ENCODE data around the gene ARHGAP10. TPM values are rescaled to one million over a fixed set of nuclear protein-coding genes. Genes with fewer than 3 reads are reported as not detected.

The ARHGAP10 gene
- total RNA-seq, 1 donor from 2014 or later: 26.9 TPM

GRCh38 chr4:147691820-147692219 is 40.1 kb upstream of the ARHGAP10 start:
- ATAC-seq (no peak), DNase-seq (no peak)
- intact Hi-C loops (cut with DNase I): no loop called here
- Histone ChIP-seq H3K27ac (no peak overlapping the region), H3K4me3 (no peak overlapping the region), H3K9me3 (no peaks in the 10 kb centered on the region), H3K4me1 (no peaks in the 10 kb centered on the region), H3K36me3 (no peaks in the 10 kb centered on the region), H3K27me3 (no peaks in the 10 kb centered on the region)
- TF ChIP-seq CTCF (IDR thresholded peaks at IDR 0.05): no peak

DNA sequence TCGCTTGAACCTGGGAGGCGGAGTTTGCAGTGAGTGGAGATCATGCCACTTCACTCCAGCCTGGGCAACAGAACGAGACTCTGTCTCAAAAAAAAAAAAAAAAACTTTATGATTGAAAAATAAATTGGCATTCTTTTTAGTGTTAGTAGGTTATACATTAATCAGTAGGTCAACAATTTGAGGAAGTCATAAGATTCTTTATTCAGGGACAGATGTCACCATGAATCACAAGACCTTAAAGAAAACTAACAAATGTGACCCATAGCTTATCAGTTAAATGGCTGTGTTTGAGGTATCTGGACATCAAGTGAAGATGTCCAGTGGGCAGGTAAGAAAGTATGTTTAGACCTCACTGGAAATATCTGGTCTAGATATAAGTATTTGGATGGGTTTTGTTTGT is 38.7 kb upstream of the ARHGAP10 start:
- Histone ChIP-seq H3K27me3 (no peaks in the 10 kb centered on the region), H3K27ac (no peak overlapping the region), H3K4me3 (no peak overlapping the region), H3K9me3 (no peaks in the 10 kb centered on the region), H3K36me3 (no peaks in the 10 kb centered on the region), H3K4me1 (no peaks in the 10 kb centered on the region)
- intact Hi-C loops (cut with DNase I): no loop called here
- TF ChIP-seq CTCF (IDR thresholded peaks at IDR 0.05): no peak
- DNase-seq (no peak), ATAC-seq (no peak)

DNA sequence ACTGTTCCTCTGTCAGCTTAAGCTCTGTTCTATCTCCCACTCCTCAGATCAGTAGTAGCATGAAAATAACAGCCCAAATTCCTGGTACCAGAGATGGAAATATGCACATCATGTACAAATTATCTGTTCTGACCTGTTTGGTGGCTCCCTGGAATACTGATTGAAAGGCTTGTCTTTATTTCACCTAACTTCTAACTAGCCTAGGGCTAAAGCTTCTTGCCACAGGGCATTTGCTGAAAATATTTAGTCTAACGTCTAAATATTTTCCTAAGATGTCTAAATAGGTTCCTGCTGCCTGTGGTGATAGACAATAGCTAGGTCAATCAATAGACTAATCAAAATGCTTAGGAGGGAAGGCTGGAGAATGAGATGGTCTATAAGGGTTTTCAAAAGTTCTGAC is 35.0 kb upstream of the ARHGAP10 start:
- H3K9me3 ChIP-seq: peaks cover 3% of the 10 kb centered on the region
- intact Hi-C loops (cut with DNase I): no loop called here
- no peaks in the 10 kb centered on the region for H3K4me1 ChIP-seq
- no peak for TF ChIP-seq CTCF (IDR thresholded peaks at IDR 0.05)
- no peak overlapping the region for H3K4me3 ChIP-seq
- no peaks in the 10 kb centered on the region for H3K36me3 ChIP-seq
- H3K27me3 ChIP-seq: no peaks in the 10 kb centered on the region
- DNase-seq (no peak), ATAC-seq (no peak)
- no peak overlapping the region for H3K27ac ChIP-seq

- Histone ChIP-seq H3K27me3 (no peaks in the 10 kb centered on the region), H3K36me3 (no peaks in the 10 kb centered on the region), H3K9me3 (peaks cover 3% of the 10 kb centered on the region), H3K4me1 (no peaks in the 10 kb centered on the region), H3K4me3 (no peak overlapping the region), H3K27ac (no peak overlapping the region)
- intact Hi-C loops (cut with DNase I): loop anchor here (5.0 kb wide), 1 partner anchor 162 kb away; no protein-coding TSS in a partner anchor
- TF ChIP-seq CTCF (IDR thresholded peaks at IDR 0.05): no peak
- DNase-seq: no peak
- ATAC-seq: no peak
These were observed 27.0 kb upstream of the ARHGAP10 start for GRCh38 chr4:147704846-147705245.

DNA sequence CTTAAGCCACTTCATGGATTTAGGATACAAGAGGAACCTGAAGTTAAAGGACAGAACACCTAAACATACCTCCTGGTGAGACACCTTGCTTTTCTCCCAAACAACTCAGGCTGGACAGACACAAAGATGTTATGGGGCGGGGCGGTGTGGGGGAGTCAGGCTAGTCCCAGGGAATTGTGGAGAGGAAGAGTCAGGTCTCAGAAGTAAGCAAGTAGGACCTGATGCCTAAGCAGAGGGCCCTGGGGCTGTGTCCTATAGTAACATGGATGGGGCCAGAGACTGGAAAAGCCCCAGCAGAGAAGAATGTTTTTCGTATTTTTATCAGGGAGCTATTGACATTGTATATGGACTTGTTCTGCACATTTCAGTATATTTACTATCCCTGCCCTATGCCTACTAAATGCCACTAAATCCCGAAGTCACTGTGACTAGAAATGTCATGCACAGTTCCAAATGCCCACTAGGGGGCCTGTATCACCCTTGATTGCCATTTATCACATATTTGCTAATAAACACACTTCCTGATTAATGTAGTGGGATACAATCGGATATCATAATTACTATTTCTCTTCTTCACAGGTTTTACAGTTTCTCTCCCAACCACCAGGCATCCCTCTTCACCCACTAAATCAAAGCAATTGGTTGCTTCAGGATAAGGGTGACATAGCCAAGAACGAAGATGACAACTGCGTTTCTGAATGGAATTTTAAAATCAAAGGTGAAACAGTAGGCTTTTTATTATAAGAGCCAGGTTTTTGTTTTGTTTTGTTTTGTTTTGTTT is 23.8 kb upstream of the ARHGAP10 start:
- no peaks in the 10 kb centered on the region for H3K27me3 ChIP-seq
- H3K4me3 ChIP-seq: no peak overlapping the region
- no peaks in the 10 kb centered on the region for H3K9me3 ChIP-seq
- no peak overlapping the region for H3K27ac ChIP-seq
- TF ChIP-seq CTCF (IDR thresholded peaks at IDR 0.05): peak; percentile 90
- intact Hi-C loops (cut with DNase I): loop anchor here (5.0 kb wide), 1 partner anchor 159 kb away; no protein-coding TSS in a partner anchor
- no peaks in the 10 kb centered on the region for H3K4me1 ChIP-seq
- no peaks in the 10 kb centered on the region for H3K36me3 ChIP-seq
- peak; percentile 87 for ATAC-seq
- no peak for DNase-seq
